CD4-positive, alpha-beta T cell treated with Interleukin-2 at 100 ng/mL for 4 hours (primary cell): Measurements from ENCODE around the gene RALA.

ENCODE experiments used
- DNase-seq: peaks from one replicate; pipeline ENCODE4 v3.0.0-alpha.2; 2020; ENCODE audit warnings: low spot score

Gene RALA

DNA sequence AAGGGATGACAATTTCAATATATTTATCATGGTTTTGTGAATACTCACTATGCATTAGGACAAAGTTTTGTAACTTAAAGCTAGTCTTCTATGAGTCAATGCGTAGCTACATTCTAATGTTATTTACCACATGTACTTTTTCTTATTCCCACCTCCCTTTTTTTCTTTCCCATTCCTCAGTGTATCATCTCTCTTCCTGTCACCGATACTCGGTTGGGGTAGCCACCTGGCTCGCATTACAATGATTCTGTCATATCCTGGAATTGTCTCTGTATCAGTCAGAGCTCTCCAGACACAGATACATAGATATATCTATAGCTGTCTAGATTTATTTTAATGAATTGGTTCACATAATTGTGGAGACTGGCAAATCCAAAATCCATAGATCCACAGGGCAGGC is 9.8 kb upstream of the RALA start:
- DNase-seq: no peak

DNA sequence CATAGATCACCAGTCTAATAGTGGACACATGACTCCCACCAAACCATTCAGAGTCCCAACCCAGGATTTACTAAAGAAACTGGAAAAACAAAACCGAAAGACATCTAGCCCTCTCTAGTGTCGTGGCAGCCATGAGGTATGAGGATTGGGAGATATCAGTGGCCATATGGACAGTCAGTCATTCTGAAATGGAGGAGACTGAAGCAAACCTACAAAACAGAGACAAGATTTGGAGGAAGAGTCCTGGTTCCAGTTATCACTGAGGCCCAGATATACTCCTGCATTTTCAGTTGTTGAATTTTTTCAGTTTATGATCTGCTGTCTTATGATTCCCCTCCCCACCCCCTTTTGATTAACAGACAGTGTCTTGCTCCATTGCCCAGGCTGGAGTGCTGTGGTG is 9.1 kb upstream of the RALA start:
- DNase-seq: no peak

DNA sequence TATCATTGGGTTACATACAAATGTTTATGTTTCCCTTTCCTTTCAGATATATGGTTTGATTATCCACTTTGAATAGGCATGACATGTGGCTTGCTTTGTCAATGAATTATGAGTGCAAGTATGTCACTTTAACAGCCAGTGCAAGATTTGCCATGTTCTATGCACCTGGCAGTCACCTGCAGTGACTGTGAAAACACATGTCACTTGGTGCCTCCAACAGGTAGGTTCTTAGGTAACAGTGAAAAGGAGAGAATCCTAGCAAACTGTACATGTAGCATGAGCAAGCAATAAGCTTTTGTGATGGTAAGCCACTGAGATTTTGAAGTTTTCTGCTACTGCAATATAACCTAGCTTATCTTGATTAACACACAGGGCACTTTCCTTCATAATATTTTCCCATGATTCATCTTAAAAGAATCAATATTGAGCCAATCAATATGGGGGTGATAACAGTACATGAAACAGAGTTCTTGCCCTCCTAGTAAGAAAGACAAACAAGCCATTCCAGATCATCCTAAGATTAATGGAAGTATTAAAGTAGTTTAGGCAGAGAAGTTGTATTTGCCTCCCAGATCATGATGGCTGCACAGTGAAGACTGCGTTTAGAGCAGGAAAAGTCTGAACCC is 7.9 kb upstream of the RALA start:
- DNase-seq: no peak

DNA sequence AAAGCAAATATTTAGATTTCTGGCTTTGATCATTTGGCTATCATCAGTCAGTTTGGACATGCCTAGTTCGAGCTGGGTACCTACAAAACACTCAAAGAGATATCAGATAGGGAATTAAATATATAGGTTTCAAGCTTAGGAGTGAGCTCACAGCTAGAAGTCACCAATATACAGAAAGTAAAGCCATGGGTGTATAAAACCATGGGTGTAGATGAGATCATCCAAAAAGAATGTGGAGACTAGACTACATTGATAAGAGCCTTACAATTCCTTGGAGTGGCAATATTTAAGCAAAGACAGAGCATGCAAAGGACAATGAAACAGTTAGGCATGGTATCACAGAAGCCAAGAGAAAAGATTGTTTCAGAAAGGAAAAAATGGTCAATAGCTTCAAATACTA is 7.2 kb upstream of the RALA start:
- DNase-seq: no peak

DNA sequence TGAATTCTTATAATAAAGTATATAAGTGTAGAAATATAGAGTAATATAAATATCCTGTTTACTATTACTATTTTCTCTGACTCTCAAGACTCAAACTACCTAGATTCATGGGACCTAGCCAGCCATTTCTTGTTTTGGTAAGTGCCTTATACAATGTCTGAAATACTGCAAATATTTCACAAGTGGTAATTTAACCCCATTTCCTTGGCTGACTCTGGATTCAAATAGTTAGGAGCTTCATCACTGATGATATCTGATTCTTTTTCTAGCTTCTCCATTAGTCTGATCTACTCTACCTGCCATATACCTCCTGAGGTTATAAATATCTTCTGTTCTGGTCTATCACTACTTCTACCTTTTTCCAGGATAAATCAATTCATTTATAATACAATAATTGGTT is 6.4 kb upstream of the RALA start:
- DNase-seq: no peak

DNA sequence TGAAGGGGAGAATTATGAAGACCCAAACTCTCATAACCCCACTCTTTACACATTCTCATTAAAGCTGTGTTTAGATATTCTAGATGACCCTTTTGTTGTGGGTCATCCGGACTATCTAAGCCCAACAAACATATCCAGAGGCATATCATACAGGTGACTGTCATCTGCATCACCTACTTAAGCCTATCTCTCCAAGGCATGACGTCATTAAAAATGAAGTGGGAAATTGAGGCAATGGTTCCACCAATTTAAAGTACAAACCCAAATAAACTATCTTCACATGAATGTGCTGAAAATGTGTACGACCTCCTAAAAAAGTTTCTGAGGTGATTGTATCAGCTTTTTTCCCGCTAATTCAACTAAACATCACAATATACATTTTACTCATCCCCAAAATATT is 4.5 kb upstream of the RALA start:
- DNase-seq: no peak

DNA sequence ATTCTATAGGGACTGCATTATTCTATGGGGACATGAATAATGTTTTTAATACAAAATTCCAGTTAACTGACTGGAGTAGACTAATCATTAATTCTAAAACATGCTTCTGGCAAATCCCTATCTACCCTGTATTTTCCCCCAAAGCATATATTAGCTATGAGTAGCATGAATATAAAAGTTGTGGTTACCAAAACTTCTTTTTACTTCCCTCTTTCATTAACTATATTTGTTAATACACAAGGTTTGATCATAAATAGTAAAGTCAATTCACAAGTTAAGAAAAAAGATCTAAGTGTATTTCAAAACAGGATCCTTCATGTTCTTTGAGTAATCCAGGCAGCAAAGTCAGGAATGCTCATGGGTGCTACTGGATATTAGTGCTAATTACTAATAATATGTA is 2.9 kb upstream of the RALA start:
- DNase-seq: no peak

DNA sequence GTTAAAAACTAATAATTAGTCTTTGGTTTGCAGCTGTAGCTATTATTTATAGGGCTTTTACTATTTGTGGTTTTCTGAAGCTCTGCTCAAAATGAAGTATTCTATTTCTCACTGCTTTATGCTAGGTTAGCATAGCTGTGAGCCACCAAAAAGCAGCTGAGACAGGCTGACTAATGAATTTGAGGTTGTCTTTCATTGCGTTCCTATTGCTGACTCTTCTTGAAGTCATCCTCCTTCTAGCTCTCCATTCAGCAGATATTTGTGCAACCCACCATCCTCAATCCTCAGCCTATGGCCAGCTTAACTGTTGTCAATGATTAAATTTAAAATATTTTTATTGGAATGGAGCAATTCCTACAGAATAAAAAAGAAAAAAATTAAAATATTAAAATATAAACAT is 2.1 kb upstream of the RALA start:
- DNase-seq: no peak

DNA sequence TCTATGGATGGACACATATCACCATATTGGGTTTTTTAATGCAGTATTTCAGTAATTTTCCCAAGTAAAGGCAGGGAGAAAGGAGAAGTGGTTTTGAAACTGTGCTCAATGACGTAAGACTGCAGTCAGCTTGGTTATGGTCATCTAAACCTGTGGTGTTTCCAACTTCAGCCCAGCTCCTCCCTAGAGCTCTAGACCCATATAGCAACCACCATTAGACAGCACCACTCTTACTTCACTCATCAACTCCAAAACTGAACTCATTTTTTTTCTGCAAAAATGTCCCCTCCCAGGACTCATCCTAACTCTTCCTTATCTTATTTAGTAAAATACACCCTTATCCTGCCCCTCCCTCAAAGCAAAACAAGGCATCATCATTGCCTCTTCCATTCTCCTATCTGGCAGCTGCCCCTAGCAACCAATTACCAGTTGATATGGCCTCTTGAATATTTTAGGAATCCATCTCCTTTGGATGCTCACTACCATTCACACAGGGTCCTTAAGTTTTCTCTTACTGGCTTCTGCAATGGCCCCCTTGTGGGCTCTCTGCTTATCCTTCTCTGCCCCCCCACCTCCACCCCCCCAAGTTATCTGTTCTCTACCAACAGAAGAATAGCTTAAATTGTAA is 1.5 kb upstream of the RALA start:
- no peak for DNase-seq

DNA sequence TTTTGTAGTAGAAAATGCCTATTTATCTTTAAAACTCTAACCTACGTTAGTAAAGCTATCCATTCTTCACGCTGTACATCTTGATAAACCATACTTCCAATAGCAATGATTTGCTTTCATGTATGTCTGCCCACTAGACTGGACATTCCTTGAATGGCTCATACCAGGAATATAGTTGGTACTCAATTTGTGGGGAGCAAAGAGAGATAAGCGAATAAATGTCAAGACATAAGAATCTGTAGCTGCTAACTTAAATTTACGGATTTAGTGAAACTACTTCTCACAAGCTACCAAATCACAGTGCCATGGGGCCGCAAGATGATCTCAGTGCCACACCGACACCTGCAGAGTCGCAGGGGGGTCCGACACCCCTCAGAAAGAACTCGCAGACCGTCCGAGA is 763 bp upstream of the RALA start:
- DNase-seq: no peak

DNA sequence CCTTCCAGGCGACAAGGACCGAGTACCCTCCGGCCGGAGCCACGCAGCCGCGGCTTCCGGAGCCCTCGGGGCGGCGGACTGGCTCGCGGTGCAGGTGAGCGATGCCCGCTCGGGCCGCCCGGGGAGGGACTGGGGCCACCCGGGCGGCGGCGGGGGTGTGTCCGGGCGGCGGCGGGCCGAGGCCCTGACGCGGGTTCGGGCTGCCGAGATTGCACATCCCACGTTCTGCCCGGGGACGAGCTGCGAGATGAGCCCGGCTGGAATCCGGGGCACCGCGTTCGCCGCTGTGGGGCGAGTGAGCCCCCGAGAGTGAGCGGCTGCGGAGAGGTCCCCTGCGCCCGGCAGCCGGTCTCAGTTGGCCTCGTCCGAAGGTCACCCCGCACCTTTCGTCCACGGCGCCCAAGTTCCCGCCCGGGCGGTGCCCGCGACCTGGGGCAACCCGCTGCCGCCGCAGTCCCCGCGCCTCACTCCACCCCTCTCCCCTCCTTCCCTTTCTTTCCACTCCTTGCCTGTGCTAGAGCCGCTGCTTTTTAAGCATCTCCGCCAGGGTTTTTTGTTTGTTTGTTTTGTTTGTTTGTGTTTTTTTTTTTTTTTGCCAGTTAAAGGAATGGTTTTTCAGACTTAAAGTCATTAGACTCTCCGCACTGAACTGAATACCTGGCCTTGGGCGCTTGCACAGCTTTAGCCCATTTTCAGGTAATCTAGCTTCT is 515 bp downstream of the RALA start:
- no peak for DNase-seq

DNA sequence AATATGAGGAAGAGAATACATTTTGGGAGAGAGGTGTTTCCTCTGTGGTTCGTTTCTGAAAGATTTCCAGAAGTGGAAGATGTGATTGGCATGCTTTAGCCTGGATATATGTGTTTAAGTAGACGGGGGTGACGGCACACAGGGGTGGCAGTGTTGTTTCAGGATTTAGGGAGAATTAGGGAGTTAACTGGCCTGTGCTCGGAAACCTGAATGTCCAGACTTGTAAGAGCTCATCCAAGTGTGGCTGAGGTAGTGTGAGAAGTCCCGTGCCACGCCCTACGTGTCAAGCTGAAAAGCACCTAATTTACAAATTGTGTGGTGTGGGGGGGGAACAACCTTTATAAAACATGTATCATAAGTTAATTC is 1.1 kb downstream of the RALA start:
- peak; percentile 31 for DNase-seq

DNA sequence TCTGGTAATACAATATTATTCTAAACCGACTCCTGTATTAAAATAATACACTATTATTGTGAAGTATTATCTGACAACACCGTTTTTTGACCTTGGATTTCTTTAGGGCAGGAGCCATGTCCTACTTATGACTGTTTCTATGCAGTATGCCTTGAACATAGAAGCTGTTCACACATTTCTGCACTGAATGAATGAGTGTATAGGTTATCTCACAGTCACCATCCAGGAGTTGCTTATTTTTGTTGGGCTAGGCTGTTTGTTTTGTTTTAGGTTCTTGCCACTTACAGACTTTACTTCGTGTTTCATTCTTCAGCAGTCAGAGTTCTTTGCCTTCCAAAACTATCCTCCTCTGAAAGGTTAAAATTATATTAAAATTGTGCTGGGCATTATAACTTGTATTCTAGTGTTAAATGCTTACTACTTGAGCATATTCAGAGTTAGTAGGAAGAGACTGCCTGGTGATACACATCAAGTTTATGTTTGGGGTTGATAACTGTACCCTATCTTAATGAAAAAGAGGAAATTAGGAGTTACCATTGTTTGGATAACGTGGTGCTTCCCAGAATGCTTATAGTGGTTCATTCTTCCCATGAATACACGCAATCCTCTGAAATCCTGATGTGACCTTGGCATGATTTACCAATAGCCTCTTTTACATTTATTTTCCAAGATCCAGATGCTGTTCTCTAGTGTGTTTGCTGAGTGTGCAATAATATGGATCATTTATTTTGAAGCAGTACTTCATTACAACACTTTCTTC is 1.7 kb downstream of the RALA start:
- DNase-seq: no peak

DNA sequence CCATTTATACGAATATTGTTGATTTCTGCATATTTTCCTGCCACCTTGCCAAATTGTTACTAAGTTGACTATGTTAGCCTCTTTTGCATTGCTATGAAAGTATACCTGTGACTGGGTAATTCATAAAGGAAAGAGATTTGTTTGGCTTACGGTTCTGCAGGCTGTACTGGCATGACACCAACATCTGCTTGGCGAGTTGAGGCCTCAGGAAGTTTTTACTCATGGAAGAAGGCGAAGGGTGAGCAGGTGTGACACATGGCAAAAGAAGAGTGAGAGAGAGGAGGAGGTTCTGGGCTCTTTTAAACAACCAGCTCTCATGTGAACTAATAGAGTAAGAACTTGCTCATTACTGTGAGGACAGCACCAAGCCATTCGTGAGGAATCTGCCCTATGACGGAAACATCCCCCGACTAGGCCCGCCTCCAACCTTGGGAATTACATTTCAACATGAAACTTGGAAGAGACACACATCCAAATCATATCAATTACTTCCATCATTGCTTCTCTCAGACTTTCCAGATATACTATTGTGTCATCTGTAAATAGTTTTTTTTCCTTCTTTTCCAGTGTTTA is 8.4 kb downstream of the RALA start:
- no peak for DNase-seq

DNA sequence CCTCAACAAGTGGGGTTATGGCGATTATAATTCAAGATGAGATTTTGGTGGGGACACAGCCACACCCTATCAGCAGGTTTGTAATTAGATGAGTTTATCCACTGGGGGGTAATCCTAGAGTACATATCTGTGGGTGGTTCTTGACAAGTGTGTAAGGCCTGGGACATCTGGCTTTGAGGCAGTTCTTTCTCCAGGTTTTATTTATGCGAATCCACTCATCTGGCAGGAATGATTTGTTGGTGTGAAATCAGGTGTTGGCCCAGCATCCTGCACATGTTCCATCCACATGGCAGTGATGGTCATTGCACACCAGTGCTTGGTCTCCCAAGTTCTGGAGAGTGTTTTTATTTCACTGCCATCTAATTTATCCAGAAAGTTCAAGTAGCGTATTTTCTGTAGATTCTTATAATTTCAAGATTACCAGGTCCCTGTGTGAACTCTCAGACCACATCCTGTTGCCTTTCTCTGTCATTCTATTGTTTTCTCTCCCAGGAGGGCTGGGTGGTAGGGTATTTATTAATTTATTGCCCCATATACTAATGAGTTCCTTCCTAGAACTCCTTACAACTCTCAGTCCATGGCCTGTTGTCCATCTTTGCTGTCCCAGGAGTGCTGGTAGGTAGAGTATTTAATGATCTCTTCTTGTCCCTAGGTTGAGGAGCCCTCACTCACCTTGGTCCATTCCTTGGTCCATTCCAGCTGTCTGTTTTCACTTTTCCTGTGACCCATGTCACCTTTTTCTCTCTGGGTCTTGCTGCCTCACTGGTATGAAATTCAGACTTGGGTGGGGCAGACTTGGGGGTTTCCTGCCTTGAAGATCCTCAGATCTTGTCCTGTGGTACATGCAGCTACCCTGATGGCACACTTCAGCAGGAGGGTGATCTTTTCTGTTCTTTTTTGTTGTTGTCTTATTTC is 10.4 kb downstream of the RALA start:
- peak; percentile 60 for DNase-seq

DNA sequence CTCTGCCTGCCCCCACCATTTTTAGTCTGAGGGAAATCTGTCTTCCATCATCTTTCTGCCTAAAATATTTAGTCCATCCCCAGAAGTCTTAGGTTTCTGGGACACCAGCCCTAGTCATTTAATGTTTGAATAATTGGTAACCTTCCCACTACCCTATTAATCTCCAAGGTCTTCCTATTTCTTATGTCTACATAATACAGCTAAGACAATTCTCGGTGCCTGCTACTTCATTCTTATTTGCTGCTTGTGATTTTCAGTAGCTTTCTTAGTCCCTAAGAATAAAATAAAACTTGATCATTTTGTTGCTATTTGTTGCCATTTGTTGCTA is 11.1 kb downstream of the RALA start:
- DNase-seq: no peak

DNA sequence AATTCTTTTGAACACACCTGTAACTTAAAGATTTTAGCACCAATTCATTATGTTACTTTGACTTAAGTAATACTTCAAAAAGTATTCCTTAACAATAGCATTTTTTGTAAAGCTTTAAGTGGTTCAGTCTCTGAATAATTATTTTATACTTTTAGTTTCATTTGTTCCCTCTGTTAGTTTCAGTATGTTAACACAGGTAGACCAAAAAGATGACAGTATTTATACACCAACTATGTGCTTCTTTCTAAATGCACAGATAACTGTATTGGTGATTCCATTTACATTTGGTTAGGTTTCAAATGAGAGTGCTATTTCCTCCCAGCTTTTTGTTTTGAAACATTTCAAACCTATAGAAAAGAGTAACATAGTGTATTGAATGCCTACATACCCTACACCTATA is 14.0 kb downstream of the RALA start:
- DNase-seq: no peak

DNA sequence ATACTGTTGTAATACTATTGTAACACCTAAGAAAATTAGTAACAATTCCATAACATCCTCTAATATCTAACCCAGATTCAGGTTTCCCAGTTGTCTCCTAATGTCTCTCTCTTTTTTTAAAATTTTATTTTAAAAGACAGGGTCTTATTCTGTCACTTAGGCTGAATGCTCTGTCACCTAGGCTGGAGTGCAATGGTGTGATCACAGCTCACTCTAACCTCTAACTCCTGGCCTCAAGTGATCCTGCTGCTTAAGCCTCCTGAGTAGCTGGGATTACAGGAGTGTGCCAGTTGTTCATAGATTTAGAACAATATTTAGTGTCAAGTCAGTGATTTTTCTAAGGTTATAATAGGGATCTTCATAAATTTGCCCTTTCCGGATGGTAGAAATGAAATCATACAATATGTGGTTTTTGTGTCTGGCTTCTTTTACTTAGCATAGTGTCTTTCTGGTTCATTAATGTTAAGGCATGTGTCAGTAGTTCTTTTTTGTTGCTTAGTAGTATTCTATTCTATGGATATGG is 14.7 kb downstream of the RALA start:
- DNase-seq: no peak

DNA sequence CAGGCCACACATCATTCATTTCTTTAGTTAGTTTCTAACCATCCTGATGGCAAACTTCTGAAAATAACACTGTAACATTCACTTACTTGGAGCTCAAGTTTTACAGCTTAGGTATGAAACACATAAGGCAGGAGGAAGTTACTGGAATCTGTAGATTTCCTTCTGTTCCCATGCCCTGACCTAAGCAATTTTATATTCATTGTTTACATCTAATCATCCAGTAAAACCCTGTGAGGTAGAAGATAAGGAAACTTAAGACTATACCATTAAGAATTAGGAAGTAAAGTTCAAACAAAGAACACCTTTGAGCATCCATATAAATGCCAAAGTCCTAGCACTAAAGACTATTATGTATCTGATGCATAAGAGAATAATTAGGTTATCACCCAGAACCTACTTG is 19.5 kb downstream of the RALA start:
- no peak for DNase-seq

DNA sequence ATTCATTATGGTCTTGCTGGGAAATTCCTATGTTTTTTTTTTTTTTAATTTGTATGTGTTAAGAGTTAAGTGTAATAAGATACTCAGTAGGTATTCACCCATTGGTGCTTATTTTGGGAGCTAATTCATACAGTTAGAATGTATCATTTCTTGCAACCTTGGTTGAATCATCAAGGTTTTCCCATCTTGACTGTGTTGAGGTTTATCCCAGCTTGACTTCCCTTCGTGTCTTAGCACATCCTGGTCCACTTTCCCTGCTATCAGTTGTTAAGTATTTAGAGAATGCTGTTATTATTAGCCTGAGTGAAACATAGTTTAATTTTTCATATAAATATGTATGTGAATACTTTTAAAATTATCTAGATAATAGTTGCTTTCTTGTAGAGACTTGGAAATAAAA is 20.8 kb downstream of the RALA start:
- DNase-seq: no peak
